GM19455 (cell line): Measurements from ENCODE around the gene SNRNP35.
A peak's percentile ranks its signal among the peaks of the same experiment; 100 is the strongest.
"Not testable (repeated sequence)": the region's sequence is repeated elsewhere in the genome, so short reads cannot be mapped to it uniquely, and the experiment has no call there.

Source experiments
- ATAC-seq: cut with Tn5 transposase; IDR thresholded peaks from one replicate; pipeline ENCODE4 v1.9.1; 2021; ENCODE audit not compliant: unreplicated experiment

The SNRNP35 gene

GRCh38 chr12:123457980-123458779 is at the start of gene SNRNP35:
Gene SNRNP35, plus strand, starts transcription at chr12:123458139. Its CDS starts 7,402 bp downstream, at chr12:123465541.
- peak; percentile 62 for ATAC-seq

- ATAC-seq = not testable (repeated sequence)
These were observed 49.3 kb upstream of the SNRNP35 start for GRCh38 chr12:123408619-123409018.

GRCh38 chr12:123409284-123410040 is 48.5 kb upstream of the SNRNP35 start:
- ATAC-seq = not testable (repeated sequence)

- no peak for ATAC-seq
These were observed 47.9 kb upstream of the SNRNP35 start for GRCh38 chr12:123410041-123410412.

GRCh38 chr12:123421314-123421713 is 36.6 kb upstream of the SNRNP35 start:
- ATAC-seq = no peak

GRCh38 chr12:123427036-123427769 is 30.7 kb upstream of the SNRNP35 start:
- ATAC-seq = peak; percentile 83

- no peak for ATAC-seq
These were observed 29.3 kb upstream of the SNRNP35 start for GRCh38 chr12:123428591-123428990.

GRCh38 chr12:123429101-123429500 is 28.8 kb upstream of the SNRNP35 start:
- not testable (repeated sequence) for ATAC-seq

- not testable (repeated sequence) for ATAC-seq
These were observed 25.8 kb upstream of the SNRNP35 start for GRCh38 chr12:123431951-123432817.

GRCh38 chr12:123433615-123434014 is 24.3 kb upstream of the SNRNP35 start:
- ATAC-seq = no peak

- ATAC-seq = no peak
These were observed 22.3 kb upstream of the SNRNP35 start for GRCh38 chr12:123435636-123436016.

- peak; percentile 67 for ATAC-seq
These were observed 21.6 kb upstream of the SNRNP35 start, which contains the start of gene RILPL2 for GRCh38 chr12:123436017-123436964. Gene RILPL2, minus strand, starts transcription at chr12:123436684. Its CDS starts 264 bp downstream, at chr12:123436420.

GRCh38 chr12:123441523-123442164 is 16.3 kb upstream of the SNRNP35 start:
- peak; percentile 64 for ATAC-seq

GRCh38 chr12:123442774-123443173 is 15.2 kb upstream of the SNRNP35 start:
- no peak for ATAC-seq

GRCh38 chr12:123444092-123445026 is 13.6 kb upstream of the SNRNP35 start:
- no peak for ATAC-seq

GRCh38 chr12:123445388-123446332 is 12.3 kb upstream of the SNRNP35 start:
- ATAC-seq = no peak

GRCh38 chr12:123446333-123446713 is 11.6 kb upstream of the SNRNP35 start:
- no peak for ATAC-seq
